HG02852 (cell line): ENCODE results near the gene OR6C65.

ENCODE experiments used
- ATAC-seq: cut with Tn5 transposase; IDR thresholded peaks from one replicate; pipeline ENCODE4 v1.9.1; 2021; ENCODE audit warnings: mild to moderate bottlenecking, moderate library complexity; ENCODE audit not compliant: unreplicated experiment

The OR6C65 gene

DNA sequence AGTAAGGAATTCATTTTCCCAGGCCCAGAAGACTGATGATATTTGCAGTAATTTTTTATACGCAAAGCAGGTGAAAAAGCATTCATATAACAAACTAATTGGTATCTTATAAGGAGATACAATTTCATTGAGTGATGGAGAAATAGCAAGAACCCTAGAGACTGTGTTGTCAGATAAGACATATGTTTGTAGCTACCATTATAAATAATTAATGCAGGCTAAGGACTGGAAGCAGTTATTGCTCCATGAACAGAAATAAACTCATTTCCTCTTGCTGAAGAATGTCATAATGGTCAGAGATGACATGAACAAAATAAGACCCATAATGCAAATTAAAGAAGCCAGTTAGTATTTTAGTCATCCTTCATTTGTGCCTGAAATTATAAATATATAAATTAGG lies 45.0 kb downstream of the OR6C65 start:
- ATAC-seq, result no peak

- ATAC-seq, result no peak
Observed at GRCh38 chr12:55446326-55446725, 46.0 kb downstream of the OR6C65 start.

DNA sequence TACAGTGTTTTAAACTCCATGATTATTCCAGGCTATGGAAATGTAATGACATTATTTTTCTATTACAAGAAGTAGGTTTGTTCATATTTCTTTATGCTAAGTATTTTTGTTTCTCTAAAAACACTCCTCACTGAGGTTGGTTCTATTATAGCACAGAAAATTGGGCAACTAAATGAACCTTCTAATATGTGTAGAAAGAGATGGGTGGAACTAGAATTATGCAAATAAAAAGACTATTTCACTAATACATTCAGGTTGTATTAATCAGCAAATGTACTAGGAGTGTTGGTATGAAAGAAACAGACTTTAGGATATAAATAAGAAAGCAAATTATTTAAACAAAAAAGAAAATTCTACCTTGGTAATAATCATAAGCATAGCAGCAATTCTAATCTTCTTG lies 48.5 kb downstream of the OR6C65 start:
- no peak for ATAC-seq
